Measurements from ENCODE around the gene APBB1.

- TF ChIP-seq POLR2A (IDR thresholded peaks at IDR 0.05) (no peak), POLR2AphosphoS5 (IDR thresholded peaks at IDR 0.05) (no peak)
These were observed 30.9 kb downstream of the APBB1 start for GRCh38 chr11:6387811-6388599.

All from suprapubic skin (tissue), 4 donors.